HepG2 (cell line): ENCODE results near the gene NUCB1. TPM values are rescaled to one million over a fixed set of nuclear protein-coding genes. Genes with fewer than 3 reads are reported as not detected.
A peak's percentile ranks its signal among the peaks of the same experiment; 100 is the strongest.

Source experiments
- ATAC-seq: fragments of 200-7000 bp; cut with Tn5 transposase; 3 replicates; pipeline ENCODE4 v1.9.1; 2020; ENCODE audit warnings: mild to moderate bottlenecking, moderate library complexity
- BruUV-seq: library from RNA; stranded (reverse); fragments of 400-500 nt; replicated peaks from 2 replicates; lab custom pipeline; 2021; lab: Mats Ljungman, UMichigan
- CTCF ChIA-PET: fragments of 300-600 bp; formaldehyde crosslinking; extraction: SDS; loops from one replicate; lab custom pipeline; 2021; ENCODE audit warnings: low total read pairs, inconsistent platforms, low intra/inter-chr PET ratio; lab: Yijun Ruan, JAX
- POLR2A ChIA-PET: fragments of 350-600 bp; sonication (Branson Sonifier 250); formaldehyde crosslinking; loops from one replicate; lab custom pipeline; 2020; ENCODE audit warnings: antibody characterized with exemption, inconsistent platforms; lab: Yijun Ruan, JAX
- DNase-seq: peaks from one replicate; pipeline ENCODE4 v3.0.0-alpha.2; 2015; ENCODE audit warnings: low spot score
- FAIRE-seq: peaks from 3 replicates; lab custom pipeline; 2011; peaks lifted over from hg19 to GRCh38; lab: Jason Lieb, UNC
- H2AFZ ChIP-seq: one replicate; pipeline ENCODE4 v1.6.1; 2011; ENCODE audit warnings: low read length, inconsistent platforms
- H3K27ac ChIP-seq: fragments of 300-600 bp; 3 replicates; pipeline ENCODE4 v1.8.0; 2011; ENCODE audit warnings: mixed run types, mild to moderate bottlenecking, mixed read lengths, low read length, inconsistent platforms; ENCODE audit not compliant: insufficient read depth; ENCODE audit errors: extremely low read length
- H3K27me3 ChIP-seq, 2 experiments: fragments of 200-600 bp in 1 of 2; 2 replicates in 1 of 2; 3 replicates in 1 of 2; pipeline versions ENCODE4 v1.6.0 to v1.8.0; 2011; ENCODE audit warnings: low read length in 2 of 2, mild to moderate bottlenecking in 2 of 2, moderate library complexity in 2 of 2, inconsistent platforms in 1 of 2; ENCODE audit not compliant: insufficient read depth in 2 of 2, control insufficient read depth in 1 of 2
- H3K36me3 ChIP-seq, 2 experiments: fragments of 200-600 bp in 1 of 2; replicated peaks in 1 of 2; 2 replicates in 1 of 2; 3 replicates in 1 of 2; pipeline versions ENCODE4 v1.5.1 to v1.8.0; 2011; ENCODE audit warnings: low read length in 2 of 2, inconsistent platforms in 1 of 2; ENCODE audit not compliant: insufficient read depth in 2 of 2, control insufficient read depth in 1 of 2
- H3K4me1 ChIP-seq: 2 replicates; pipeline ENCODE4 v1.5.1; 2012; ENCODE audit warnings: low read length, inconsistent platforms; ENCODE audit not compliant: insufficient read depth
- H3K4me2 ChIP-seq: 2 replicates; pipeline ENCODE4 v1.6.0; 2011; ENCODE audit warnings: low read depth, low read length, inconsistent platforms
- H3K4me3 ChIP-seq, 3 experiments: fragments of 200-600 bp in 1 of 3; sonication (generic), shearing (Covaris generic) in 1 of 3; replicated peaks in 1 of 3; 2 replicates each; pipeline ENCODE4 v1.5.1; 2011 to 2016; ENCODE audit warnings: low read length in 3 of 3, inconsistent platforms in 2 of 3, low read depth in 2 of 3, mild to moderate bottlenecking in 2 of 3, control low read depth in 1 of 3, mixed read lengths in 1 of 3; ENCODE audit not compliant: insufficient read depth in 1 of 3
- H3K79me2 ChIP-seq: one replicate; pipeline ENCODE4 v1.6.1; 2011; ENCODE audit warnings: low read length, inconsistent platforms; ENCODE audit not compliant: insufficient read depth
- H3K9ac ChIP-seq: 2 replicates; pipeline ENCODE4 v1.6.0; 2011; ENCODE audit warnings: mild to moderate bottlenecking, low read depth, low read length, inconsistent platforms; ENCODE audit not compliant: insufficient read depth
- H3K9me3 ChIP-seq: 2 replicates; pipeline ENCODE4 v1.5.1; 2012; ENCODE audit warnings: mild to moderate bottlenecking, low read length
- H4K20me1 ChIP-seq: 2 replicates; pipeline ENCODE4 v1.6.0; 2011; ENCODE audit warnings: inconsistent platforms, mild to moderate bottlenecking, low read length, moderate library complexity; ENCODE audit not compliant: insufficient read depth
- ETV5 ChIP-seq: IDR thresholded peaks from 2 replicates; pipeline ENCODE4 v1.6.1; 2018; ENCODE audit warnings: missing biosample characterization, missing genetic modification reagents, inconsistent platforms, borderline replicate concordance
- TAF1 ChIP-seq: sonication (generic); formaldehyde crosslinking; IDR thresholded peaks from 2 replicates; pipeline ENCODE4 v1.4.0; 2020; ENCODE audit warnings: missing genetic modification reagents
- ZBTB38 ChIP-seq: sonication (generic); formaldehyde crosslinking; IDR thresholded peaks from 2 replicates; pipeline ENCODE4 v1.5.1; 2020; ENCODE audit warnings: mild to moderate bottlenecking, missing genetic modification reagents
- WGBS: methylation state at CpG from one replicate; pipeline ENCODE4 v1.1.6; 2017; ENCODE audit warnings: low lambda C conversion rate; 5-methylcytosine and 5-hydroxymethylcytosine counted together
- in situ Hi-C: cut with HindIII; loops from 2 replicates; pipeline ENCODE4 v1.10.0; 2017; ENCODE audit warnings: low pct_unique_long_range_greater_than_20kb; ENCODE audit not compliant: extremely low pct_ligation_motif_present
- intact Hi-C: fragments of 100-400 bp; cut with micrococcal nuclease; formaldehyde crosslinking; loops from one replicate; pipeline ENCODE4 v1.10.0; 2022; ENCODE audit not compliant: unreplicated experiment
- polyA plus RNA-seq, 8 experiments: library from polyadenylated mRNA; depleted of rRNA in 3 of 8; stranded (reverse) in 7 of 8; unstranded in 1 of 8; fragments of >200 nt; fragmentation: Illumina TruSeq in 4 of 8; extraction: Trizol in 4 of 8; gene quantifications; 2 replicates each; pipeline versions ENCODE4 v1.2.1 to v1.2.3, GENCODE V29; 2011 to 2016; ENCODE audit warnings: low read depth in 4 of 8, missing spikeins in 1 of 8, mixed read lengths in 1 of 8; ENCODE audit not compliant: insufficient read depth in 1 of 8
- total RNA-seq, 5 experiments: library from RNA; depleted of rRNA; stranded (reverse); fragments of >200 nt; fragmentation: Illumina TruSeq; extraction: Trizol; gene quantifications; 2 replicates each; pipeline ENCODE4 v1.2.3, GENCODE V29; 2016; ENCODE audit warnings: low read depth in 1 of 5
- TF ChIP-seq, protein P1 (sequence below): sonication (generic); formaldehyde crosslinking; IDR thresholded peaks from 2 replicates; pipeline ENCODE4 v1.4.0; 2020; ENCODE audit warnings: missing genetic modification reagents

NUCB1 gene
- total and polyA plus RNA-seq, 2 of the 13 experiments (the other 11 are each of a cell fraction or from before 2014, with no cell fraction given) = 82.3 to 106 TPM

DNA sequence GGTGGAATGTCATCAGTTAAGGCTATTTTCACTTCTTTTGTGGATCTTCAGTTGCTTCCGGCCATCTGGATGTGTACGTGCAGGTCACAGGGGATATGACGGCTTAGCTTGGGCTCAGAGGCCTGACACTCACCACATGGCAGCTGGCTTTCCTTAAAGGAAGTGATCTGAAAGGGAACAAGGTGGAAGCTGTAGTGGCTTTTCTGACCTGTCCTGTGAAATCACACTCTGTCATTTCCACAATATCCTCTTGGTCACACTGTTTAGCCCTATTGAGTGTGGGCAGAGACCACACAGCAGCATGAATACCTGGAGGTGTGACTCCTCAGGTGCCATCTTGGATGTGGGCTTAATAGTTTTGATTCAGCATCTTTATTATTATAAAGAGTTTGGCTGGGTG lies 50.0 kb downstream of the NUCB1 start:
- FAIRE-seq (peak; percentile 8), DNase-seq (no peak), ATAC-seq (no peak)
- no peak overlapping the region for H3K27ac ChIP-seq
- ChIA-PET CTCF (no interaction called here), POLR2A (interaction anchor here (1.3 to 7.8 kb wide), 3 partner anchors 16 to 50 kb away, joined by 3 to 153 read pairs (median 4); partner anchors contain the start of genes DHDH, FTL and NUCB1)
- no peaks in the 10 kb centered on the region for H3K36me3 ChIP-seq
- no peak overlapping the region for H3K4me3 ChIP-seq
- H3K4me1 ChIP-seq = peaks cover 90% of the 10 kb centered on the region
- H3K4me2 ChIP-seq = no peak overlapping the region; the same call in 1 of the 2 replicates
- 70% methylated on average over 3 of the region's 3 CpGs for WGBS
- no peaks in the 10 kb centered on the region for H3K27me3 ChIP-seq
- TF ChIP-seq, protein P1, sequence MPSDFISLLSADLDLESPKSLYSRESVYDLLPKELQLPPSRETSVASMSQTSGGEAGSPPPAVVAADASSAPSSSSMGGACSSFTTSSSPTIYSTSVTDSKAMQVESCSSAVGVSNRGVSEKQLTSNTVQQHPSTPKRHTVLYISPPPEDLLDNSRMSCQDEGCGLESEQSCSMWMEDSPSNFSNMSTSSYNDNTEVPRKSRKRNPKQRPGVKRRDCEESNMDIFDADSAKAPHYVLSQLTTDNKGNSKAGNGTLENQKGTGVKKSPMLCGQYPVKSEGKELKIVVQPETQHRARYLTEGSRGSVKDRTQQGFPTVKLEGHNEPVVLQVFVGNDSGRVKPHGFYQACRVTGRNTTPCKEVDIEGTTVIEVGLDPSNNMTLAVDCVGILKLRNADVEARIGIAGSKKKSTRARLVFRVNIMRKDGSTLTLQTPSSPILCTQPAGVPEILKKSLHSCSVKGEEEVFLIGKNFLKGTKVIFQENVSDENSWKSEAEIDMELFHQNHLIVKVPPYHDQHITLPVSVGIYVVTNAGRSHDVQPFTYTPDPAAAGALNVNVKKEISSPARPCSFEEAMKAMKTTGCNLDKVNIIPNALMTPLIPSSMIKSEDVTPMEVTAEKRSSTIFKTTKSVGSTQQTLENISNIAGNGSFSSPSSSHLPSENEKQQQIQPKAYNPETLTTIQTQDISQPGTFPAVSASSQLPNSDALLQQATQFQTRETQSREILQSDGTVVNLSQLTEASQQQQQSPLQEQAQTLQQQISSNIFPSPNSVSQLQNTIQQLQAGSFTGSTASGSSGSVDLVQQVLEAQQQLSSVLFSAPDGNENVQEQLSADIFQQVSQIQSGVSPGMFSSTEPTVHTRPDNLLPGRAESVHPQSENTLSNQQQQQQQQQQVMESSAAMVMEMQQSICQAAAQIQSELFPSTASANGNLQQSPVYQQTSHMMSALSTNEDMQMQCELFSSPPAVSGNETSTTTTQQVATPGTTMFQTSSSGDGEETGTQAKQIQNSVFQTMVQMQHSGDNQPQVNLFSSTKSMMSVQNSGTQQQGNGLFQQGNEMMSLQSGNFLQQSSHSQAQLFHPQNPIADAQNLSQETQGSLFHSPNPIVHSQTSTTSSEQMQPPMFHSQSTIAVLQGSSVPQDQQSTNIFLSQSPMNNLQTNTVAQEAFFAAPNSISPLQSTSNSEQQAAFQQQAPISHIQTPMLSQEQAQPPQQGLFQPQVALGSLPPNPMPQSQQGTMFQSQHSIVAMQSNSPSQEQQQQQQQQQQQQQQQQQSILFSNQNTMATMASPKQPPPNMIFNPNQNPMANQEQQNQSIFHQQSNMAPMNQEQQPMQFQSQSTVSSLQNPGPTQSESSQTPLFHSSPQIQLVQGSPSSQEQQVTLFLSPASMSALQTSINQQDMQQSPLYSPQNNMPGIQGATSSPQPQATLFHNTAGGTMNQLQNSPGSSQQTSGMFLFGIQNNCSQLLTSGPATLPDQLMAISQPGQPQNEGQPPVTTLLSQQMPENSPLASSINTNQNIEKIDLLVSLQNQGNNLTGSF (CRISPR knock-in tag) = no peak
- 0 out of 2 replicates have a peak, but pooled peaks have one; percentile 26 for TF ChIP-seq ZBTB38 (CRISPR knock-in tag)
- peak; percentile 19; the same call in 1 of the 2 replicates for TF ChIP-seq ETV5 (CRISPR knock-in tag)
- 0 out of 2 replicates have a peak, but pooled peaks have one; percentile 20 for TF ChIP-seq TAF1
- peak overlapping the region; percentile 77 for H2AFZ ChIP-seq
- H3K79me2 ChIP-seq = peaks cover 4% of the 10 kb centered on the region
- no peaks in the 10 kb centered on the region for H3K9me3 ChIP-seq
- intact Hi-C loops = no loop called here
- H4K20me1 ChIP-seq = no peaks in the 10 kb centered on the region
- in situ Hi-C loops = no loop called here
- no TSS peak for BruUV-seq
- H3K9ac ChIP-seq = no peak overlapping the region
